ENCODE results near the gene LRRC4C.

The LRRC4C gene

DNA sequence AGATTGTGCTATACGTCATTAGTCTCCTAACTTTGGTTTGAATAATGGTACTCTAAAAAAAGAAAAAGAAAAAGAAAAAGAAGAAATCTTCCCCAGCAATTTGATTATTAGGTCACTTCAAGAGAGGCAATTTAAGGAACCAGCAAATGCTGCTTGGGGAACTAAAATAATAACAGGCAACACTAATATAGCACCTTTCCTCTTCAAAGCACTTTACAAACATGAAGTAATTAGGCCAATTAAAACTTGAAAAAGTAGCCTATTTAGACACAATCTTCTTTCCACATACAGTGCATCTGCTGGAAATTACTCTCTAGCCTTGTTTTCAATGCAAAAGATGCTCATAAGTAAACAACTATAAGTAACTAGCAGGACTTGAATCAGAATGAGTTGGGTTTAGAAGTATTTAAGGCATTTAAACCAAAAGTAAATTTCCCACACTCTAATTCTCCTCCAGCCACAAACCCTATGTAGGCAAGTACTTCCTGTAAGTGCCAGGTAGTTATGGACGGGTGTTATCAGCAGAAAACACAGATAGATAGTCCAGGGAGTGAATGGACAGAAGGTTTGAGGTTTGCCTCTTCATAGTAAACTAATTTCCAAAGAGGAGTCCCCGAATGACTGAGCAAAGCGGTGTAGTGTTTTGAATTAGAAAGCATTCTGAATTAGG, 44.5 kb downstream of the LRRC4C start:
- DNase-seq: no peak

DNA sequence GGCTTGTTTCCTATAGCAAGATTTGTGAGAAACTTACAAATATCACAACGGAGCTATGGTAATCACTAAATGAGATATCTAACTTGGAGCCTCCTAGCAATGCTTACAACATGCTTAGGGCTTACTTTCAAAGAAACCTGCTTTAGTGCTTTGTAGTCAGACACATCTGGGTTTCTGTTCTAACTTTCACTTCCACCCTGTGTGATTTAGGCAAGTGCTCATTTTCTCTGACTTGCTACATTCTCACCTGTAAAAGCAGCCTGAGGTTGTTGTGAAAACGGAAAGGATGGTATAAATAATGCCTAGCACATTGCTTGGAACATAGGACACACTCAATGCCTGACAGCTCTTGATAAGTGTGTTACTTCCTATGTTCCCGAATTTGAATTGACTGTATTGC, 45.6 kb downstream of the LRRC4C start:
- DNase-seq: no peak

DNA sequence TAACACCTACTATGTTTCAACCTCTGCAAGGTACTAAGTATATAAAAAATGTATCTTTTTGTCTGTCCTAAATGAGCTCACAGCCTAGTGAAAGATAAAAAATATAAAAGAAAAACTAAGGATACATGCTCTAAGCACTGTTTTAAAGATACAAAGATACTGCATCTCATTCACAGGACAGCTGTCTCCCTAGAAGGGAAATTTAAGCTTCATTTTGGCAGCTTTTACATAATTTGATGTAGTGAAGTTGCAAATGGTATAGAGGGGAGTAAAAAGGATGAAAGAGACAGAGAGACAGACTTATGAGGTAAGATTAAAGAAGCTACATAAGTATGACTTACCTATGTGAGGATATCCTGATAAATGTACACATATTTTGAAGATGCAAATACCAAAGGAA, 53.6 kb downstream of the LRRC4C start:
- DNase-seq: no peak

DNA sequence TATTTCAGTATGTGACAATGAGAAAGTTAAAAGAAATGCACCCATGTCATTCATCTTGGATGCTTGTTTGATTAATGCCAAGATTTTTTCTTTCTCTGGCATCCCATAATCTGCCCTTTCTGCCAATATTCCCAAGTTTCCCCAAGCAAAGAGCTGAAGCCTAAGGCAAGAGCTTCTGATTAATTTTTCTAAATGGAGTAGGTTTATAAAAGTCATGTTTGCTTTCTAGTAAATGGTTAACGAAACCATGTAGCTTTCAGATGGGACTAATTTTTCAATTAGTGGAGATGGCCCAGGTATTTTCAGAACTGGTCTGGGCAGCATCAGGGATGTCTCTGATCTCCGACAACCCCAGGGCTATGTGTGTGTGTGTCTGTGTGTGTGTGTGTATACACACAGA, 55.3 kb downstream of the LRRC4C start:
- no peak for DNase-seq

DNA sequence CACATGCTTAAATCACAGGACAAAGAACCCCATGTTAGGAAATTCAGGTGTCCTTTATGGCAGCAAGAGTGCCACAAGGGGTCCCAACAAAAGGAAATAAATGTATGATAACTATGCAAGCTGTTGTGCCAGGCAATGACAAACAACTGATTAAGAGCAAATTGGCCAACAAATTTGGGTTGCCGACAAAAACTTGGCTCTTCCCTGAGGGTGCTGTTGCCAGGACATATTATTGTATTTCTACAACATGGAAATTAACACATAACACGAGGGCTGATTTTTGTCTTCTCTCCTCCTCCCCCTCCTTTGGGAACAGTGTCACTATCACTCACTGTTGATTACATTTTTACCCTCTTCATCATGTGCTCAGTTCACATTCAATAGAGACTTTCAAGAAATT, 56.0 kb downstream of the LRRC4C start:
- no peak for DNase-seq

DNA sequence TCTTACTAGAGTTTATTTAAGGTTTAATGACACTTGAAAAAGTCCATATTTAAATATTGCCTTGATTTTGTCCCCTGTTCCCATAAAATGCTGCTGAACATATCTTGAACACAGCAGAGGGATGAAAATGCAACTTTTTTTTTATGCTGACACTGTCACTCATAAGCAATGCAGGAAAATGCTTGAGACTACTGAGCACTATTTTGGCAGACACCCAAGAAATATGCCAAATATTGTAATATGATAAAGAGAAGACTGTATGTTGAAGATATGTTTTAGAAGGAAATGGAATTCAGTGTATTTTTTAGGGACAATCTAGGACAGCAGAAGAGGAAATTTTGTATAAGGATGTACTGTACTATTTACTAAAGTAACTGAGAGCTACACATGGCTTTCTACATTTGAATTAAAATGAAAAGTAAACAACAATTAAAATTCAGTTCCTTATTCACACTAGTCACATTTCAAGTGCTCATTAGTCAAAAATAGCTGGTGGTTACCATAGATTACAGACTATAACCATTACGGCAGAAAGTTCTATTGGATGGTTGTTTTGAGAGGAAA, 58.6 kb downstream of the LRRC4C start:
- DNase-seq: no peak

DNA sequence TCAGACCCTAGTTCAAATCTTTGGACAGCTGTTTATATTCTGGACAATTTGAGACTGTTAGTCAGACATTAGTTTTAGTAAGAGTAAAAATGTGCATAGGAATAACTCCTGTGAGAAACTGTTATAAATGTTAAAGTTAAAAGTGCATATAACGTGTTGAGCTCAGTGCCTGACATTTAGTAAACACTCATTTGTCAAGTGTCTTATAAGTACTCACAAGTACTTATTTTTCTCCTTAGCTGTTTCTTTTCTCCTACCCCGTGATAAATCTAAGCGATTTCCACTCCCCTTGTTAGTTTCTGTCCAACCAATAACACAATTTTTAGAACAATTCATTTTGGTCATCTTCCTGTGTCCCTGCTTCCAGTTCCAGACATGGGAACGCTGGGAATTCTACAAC, 59.3 kb downstream of the LRRC4C start:
- no peak for DNase-seq

DNA sequence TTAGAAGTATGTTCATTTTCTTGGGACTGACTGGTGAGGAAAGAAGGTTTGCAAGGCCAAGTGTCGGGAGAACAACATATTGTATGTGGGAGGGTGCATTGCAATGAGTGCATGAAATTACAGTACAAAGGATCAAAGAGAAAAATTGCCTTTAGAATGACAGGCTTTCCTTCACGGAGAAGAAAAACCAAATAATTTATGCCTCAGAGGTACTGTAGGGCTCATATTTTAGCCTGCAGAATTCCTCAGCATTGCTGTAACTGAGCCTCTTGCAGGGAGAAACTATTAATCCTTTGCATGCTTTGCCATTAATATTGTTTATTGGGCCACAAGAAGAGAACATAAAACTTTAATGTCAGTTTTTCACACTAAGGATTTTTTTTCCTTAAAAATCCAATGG, 60.1 kb downstream of the LRRC4C start:
- no peak for DNase-seq

DNA sequence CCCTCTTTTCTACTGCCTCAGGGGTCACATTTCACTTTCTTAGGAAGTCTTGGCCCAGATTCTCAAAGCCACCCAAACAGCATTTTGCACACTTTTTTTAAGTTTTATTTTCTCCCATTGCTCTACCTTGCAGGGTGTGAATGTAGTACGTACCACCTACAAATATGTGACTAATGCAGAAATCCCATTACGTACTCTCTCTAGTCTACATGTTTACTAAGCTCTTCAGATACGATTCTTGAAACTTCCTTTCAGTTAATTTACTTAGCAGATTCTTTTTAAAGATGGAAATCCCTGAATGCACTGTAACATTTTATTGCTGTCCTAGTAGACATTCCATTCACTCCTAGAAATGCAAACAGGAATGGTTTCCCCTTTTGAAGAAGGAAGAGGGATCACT, 61.3 kb downstream of the LRRC4C start:
- no peak for DNase-seq

DNA sequence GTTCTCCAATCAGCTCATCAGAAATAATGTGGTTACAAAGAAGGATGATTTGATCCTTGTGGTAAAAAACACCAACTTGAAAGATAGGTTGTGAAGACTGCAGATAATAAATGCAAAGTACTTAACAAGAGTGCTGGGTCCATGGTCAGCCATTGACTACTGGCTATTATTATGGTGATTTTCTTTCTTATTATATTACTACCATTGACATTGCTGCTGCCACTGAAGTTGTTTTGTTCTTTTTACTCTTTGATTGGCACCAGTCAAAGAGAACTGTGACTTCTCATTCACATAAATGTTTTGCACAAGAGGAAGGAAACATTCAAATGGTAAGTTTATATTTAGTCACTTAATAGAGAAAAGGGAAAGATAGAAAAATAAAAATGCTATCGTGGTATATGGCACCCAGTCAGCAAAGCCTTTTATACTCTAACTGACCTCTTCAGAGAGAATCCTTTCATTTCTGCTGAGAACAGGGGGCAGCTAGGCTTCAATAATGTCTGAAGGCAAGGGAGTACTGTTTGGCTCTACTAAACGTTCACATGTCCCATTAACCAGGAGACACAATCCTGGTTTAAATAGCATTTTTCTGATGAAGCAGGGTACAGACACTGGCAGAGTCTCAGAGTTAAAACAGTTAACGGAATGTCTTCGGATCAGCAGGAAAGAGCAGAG, 64.8 kb downstream of the LRRC4C start:
- no peak for DNase-seq

DNA sequence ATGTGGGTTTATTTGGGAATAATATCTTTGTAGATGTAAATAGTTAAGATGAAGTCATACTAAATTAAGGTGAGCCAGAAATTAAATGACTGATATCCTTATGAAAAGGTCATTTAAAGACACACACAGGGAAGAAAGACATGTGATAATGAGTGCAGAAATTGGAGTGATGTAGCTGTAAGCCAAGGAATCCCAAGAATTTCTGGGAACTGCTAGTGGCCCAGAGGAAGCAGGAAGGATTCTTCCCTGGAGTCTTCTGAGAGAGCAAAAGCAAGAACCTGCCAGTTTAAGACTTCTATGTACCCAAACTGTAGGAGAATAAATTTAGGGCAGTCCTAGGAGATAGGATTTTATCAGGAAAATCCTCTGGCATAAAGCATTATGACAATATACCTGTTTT, 66.9 kb downstream of the LRRC4C start:
- DNase-seq: no peak

DNA sequence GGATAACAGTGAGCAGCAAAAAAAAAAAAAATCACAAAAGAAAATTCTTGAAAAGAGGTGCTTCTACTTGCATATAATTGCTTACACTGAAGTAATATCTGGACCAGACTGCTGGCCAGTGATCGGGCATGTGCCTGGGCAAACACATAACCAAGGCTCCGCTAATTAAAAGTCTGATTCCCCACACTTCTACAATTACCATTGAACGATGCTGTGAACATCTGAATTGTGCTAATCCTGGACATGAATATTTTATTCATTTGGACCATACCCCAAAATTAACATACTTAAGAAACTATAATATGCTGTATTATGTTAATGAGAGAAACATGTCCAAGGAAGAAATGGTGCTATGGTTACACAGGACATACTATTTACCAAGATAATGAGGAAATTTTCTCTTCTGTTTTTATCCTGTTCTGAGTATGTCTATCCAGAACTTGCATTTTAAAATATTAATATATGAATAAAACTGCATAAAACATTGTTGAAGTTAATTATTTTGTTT, 69.8 kb downstream of the LRRC4C start:
- no peak for DNase-seq

DNA sequence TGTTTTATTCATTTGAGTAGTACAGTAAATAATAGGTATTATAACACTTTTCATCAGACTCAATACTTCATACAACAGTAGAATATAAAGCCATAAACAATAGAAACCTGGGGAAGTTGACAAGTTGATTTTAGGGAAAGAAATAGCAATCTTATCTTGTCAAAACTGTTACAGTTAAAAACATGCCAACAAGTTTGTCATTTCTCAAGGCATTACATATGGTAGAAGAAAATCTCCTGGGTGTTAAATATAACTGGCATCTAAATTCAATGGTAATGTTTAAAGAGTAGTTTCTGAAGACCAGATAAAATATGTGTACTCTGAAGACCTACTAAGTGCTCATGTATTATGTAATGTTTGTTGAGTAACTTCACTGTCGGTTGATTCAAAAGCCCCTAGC, 75.1 kb downstream of the LRRC4C start:
- DNase-seq: no peak

DNA sequence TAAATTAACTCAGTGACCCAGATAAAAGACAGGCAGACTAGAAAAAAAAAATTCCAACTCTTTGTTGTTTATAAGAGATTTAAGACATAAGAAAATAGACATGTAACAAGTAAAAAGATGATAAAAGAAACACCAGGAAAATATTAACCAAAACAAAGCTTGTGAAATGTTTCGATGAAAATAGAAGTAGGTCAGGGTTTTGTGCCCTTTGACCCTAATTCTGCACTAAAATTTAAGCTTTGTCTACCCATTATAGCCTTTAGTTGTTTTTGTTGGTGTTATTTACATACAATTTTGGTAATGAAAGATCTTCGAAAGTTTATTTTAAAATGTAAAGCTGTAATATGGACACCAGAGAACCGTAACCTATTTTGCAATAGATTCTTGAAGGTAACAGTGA, 75.7 kb downstream of the LRRC4C start:
- DNase-seq: no peak

DNA sequence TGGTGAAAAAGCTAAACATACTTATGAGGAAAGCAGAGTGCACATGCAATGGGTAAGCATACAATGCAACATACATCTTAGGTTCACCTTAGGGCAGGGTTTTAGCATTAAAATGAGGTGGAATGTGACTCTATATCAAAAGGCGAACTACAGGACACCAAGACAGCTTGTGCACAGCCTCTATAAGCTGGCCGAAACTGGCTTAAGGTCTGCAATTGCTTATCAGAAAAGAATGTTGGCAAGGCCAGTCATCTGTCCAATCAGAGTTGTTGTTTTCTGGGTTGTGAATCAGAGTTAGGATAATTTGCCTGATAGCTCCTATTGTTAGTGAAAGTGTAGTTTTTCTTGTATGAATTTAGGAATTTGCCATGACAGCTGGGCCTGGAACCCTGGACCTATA, 76.5 kb downstream of the LRRC4C start:
- DNase-seq: no peak

DNA sequence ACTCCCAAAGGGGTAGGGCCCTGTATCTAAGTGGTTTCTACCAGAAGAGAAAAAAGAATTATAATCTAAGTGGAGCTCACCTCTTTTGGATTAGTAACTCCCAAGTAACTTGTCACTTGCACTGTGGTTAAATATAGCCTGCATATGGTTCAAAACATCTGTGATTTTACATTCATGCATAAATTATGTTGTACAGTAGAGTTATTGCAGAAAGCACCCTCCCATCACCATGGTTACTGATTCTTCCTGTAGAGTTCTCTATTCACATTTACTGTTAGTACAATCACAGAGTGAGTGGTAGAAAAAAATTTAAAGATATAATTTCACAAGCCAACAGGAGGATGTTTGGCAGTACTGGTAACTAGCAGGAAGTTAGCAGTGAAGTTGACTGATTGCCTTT, 80.4 kb downstream of the LRRC4C start:
- DNase-seq: no peak

DNA sequence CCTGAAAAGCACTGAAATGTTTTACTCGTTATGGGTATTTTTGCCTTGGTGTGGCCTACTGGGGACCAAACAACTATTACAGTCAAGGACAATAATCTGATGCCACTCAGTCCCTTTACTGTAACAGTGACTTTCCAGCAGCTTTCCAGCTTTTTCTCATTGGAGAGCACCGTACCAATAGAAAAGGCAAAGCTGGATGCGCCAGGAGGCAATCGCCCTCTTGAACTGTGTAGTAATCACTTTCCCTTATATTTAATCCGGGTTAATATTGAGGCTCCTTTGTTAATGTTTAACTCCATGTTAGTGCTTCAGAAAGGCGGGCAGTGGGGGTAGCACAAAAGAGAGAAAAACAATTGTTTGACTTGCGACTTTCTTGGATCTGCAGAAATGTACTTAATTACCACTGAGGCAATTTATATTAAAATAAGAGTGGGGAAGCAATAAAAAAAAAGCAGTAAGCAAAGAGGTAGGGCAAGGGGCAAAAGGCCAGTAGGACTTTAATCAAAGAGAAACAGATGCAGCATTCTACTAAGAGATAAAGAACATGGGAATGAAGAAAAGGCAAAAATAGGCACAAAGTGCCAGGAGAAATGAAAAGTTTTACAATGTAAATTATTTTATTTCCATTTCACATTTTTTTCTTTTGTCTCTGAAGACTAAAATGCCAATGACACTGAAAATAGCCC, 81.6 kb downstream of the LRRC4C start:
- no peak for DNase-seq

DNA sequence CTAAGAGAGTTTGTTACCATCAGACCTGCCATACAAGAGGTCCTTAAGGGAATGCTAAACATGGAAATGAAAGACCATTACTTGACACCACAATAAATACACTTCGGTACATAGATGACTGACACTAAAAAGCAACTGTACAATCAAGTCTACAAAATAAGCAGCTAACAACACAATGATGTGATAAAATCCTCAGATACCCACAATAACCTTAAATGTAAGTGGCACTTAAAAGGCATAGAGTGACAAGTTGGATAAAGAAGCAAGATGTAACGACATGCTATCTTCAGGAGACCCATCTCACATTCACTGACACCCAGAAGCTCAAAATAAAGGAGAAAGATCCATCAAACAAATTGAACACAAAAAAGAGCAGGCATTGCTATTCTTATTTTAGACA, 107.6 kb downstream of the LRRC4C start:
- no peak for DNase-seq

DNA sequence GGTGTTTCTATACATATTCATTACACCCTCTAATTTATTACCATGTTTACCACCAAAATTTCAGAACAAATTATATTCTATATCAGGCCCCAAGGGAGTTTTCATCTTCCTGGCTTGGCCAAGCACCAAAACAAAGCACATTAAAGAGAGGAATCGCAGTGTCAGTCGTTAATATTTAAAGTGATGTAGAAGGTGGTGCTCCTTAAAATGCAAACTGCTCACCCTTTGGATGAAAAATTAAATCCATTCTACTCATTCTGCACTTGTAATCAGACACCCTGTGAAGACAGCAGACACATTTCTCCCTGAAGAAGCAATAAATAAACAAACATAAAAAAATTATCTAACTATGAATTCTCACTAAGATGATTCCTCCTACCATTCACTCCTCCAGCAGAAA, 113.4 kb downstream of the LRRC4C start:
- no peak for DNase-seq

DNA sequence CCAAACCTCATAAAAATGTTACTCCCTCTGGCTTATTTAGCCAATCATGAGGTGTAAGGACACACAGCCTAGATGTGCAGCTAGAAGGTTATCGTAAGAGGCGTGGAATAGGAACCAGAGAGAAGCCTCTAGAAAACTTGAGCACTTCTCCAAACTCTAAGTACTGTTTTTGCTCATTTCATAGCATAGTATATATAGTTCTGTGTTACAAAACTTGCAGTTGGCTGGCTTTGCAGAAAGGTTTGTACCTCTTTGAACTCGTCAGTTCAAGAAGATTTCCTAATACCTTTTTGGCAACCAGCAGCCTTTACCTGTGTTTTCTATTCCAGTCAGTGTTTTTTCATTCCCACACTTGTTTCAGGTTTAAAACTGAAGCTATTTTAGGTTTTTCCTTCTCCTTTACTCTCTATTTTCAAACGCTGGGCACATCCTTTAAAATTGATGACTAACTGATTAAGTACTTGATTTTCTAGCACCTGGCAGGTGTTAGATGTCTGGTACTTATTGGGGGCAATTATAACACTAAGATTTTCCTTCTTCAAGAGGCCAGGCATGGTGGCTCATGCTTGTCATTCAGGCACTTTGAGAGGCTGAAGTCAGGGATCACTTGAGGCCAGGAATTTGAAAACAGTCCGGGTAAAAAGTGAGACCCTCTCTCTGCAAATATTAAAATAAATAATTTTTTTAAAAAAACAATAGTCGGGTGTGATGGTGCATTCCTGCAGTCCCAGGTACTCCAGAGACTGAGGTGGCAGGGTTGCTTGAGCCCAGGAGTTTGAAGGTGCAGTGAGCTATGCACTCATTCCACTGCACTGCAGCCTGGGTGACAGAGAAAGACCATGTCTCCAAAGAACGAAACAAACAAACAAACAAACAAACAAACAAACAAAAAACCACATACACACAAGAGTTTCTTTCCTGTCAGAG, 125.2 kb downstream of the LRRC4C start:
- DNase-seq: no peak

DNA sequence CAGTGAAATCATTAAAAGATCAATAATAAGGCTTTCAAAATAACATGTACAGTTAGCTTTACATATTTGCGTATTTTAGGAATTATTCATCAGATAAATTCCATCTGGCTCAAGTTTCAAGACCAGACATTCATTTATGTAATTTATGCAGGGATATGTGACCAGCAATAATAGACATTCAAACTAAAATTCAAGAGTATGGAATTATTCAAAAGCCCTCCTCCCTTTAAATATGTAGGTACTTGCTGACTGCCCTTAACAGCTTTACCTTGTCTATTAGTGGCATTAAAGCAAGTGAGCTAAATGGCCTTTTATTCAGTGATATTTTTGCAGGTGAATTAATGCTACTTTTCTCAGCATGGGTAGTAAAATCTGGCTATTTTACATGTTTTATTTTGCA, 126.1 kb downstream of the LRRC4C start:
- DNase-seq: no peak

DNA sequence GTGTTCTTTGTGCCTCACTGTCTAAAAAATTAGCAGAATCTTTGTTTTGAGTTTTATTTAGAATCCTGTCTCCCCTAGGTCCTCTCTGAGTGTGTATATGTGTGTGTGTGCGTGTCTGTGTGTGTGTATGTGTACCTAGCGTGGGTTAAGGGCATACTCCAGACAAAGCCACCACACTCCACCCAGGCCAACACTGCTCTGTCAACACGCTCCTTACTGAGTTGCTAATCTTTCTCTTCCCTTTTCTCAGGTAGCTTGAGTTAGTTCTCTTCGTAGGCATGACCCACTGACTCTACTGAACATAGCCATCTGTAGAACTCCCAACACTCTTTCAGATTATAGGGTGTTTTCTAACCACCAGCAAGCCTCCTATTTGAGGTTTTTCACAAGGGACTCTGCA, 131.1 kb downstream of the LRRC4C start:
- no peak for DNase-seq

DNA sequence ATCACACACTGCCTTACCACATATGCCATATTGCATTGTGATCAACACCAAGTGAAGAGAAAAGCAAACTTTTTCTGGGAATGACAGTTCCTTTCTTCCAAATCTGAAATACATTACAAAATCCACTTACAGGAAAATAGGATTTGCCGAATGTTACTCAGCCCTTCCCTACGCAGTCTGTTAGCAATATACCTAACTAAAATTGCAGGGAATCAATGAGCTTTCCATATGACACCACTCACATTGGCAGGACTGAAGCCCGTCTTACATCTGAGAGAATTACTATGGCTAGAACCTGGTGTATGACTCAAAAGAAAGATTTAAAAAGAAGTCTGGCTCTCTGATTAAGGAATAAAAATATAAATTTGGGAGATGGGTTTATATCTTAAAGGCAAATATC, 136.0 kb downstream of the LRRC4C start:
- no peak for DNase-seq

Data from CD4-positive, alpha-beta T cell treated with Interleukin-6 for 4 hours (primary cell).